Measurements from ENCODE around the gene NF1.

DNA sequence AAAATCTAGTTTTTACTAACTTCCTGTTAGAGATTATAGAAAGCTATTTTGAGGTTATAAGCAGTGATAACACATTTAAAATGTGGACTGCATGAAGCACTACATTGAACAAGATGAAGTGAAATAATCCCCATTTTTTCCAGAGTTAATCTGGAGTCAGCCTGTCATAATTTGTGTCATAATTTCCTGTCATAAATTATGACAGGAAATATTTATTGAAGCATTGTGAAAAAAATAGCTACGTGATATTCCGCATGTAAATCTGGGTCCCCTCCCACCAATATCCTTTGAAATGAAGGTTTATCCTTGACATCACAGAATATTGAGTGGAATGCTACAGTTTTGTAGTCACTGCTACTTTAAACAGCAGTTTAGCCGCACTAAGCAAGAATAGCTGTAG, 162.2 kb downstream of the NF1 start:
- TF ChIP-seq, protein P1, sequence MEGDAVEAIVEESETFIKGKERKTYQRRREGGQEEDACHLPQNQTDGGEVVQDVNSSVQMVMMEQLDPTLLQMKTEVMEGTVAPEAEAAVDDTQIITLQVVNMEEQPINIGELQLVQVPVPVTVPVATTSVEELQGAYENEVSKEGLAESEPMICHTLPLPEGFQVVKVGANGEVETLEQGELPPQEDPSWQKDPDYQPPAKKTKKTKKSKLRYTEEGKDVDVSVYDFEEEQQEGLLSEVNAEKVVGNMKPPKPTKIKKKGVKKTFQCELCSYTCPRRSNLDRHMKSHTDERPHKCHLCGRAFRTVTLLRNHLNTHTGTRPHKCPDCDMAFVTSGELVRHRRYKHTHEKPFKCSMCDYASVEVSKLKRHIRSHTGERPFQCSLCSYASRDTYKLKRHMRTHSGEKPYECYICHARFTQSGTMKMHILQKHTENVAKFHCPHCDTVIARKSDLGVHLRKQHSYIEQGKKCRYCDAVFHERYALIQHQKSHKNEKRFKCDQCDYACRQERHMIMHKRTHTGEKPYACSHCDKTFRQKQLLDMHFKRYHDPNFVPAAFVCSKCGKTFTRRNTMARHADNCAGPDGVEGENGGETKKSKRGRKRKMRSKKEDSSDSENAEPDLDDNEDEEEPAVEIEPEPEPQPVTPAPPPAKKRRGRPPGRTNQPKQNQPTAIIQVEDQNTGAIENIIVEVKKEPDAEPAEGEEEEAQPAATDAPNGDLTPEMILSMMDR (IDR thresholded peaks at IDR 0.05; ENCODE audit: low read length), result no peak
- TF ChIP-seq EZH2phosphoT487 (IDR thresholded peaks at IDR 0.05; ENCODE audit: low read length), result no peak
- no peak for TF ChIP-seq EZH2 (optimal IDR thresholded peaks at IDR 0.05; ENCODE audit: low read depth, low read length)
